ENCODE data around the gene P2RX2. TPM values are rescaled to one million over a fixed set of nuclear protein-coding genes. Genes with fewer than 3 reads are reported as not detected.

P2RX2 gene
- total and polyA plus RNA-seq, 2 of the 4 experiments (the other 2 are of a cell fraction): not detected

- Histone ChIP-seq H3K18ac (ENCODE audit: low read depth, low read length) (no peak overlapping the region), H2AK5ac (ENCODE audit: low read depth, low read length) (no peak overlapping the region), H4K5ac (ENCODE audit: low read depth, low read length) (no peak overlapping the region), H4K20me1 (ENCODE audit: insufficient read depth, low read length) (no peaks in the 10 kb centered on the region), H3K27me3 (ENCODE audit: control insufficient read depth, insufficient read depth, low read length) (peaks cover 6% of the 10 kb centered on the region; the same call in 1 of the 2 replicates), H4K8ac (ENCODE audit: low read depth in 2 of 2, low read length in 2 of 2) (no peak overlapping the region), H2BK15ac (ENCODE audit: low read depth, low read length) (no peak overlapping the region), H3K4me2 (ENCODE audit: low read depth, low read length) (no peak overlapping the region), H3K79me1 (ENCODE audit: low read depth in 1 of 2, low read length in 2 of 2) (no peaks in the 10 kb centered on the region), H2AK9ac (replicated peaks; ENCODE audit: low read depth, low read length, poor library complexity) (no peak overlapping the region), H3K9ac (ENCODE audit: low read depth, low read length) (no peak overlapping the region), H4K91ac (ENCODE audit: insufficient read depth, low read depth, low read length) (no peak overlapping the region), H3K9me1 (ENCODE audit: insufficient read depth, low read length) (no peaks in the 10 kb centered on the region), H2BK5ac (ENCODE audit: low read depth, low read length, poor library complexity, severe bottlenecking) (no peak overlapping the region), H3K23ac (ENCODE audit: low read depth, low read length) (no peak overlapping the region), H3K9me3 (ENCODE audit: control insufficient read depth, insufficient read depth, low read length) (peaks cover 5% of the 10 kb centered on the region; the same call in 1 of the 2 replicates), H3K4me1 (ENCODE audit: control insufficient read depth, insufficient read depth, low read length) (no peaks in the 10 kb centered on the region), H3K27ac (ENCODE audit: insufficient read depth, low read length) (no peak overlapping the region), H3K4me3 (ENCODE audit: insufficient read depth, low read depth, low read length) (no peak overlapping the region), H3K4ac (ENCODE audit: low read depth, low read length) (no peak overlapping the region), H3K36me3 (ENCODE audit: control insufficient read depth, insufficient read depth, low read length) (peaks cover 5% of the 10 kb centered on the region; the same call in 1 of the 2 replicates), H2BK20ac (ENCODE audit: low read depth, low read length) (no peak overlapping the region), H3K14ac (replicated peaks; ENCODE audit: low read depth, low read length) (no peak overlapping the region), H3K56ac (ENCODE audit: extremely low read depth, insufficient read depth, low read length) (no peak overlapping the region), H2BK120ac (ENCODE audit: low read depth, low read length) (no peak overlapping the region), H2AFZ (replicated peaks; ENCODE audit: low read length, poor library complexity) (no peak overlapping the region)
- ChIA-PET CTCF (no interaction called here), POLR2A (ENCODE audit: unreplicated experiment) (interaction anchor here (0.6 kb wide), 1 partner anchor 61 kb away, joined by 3 read pairs; no protein-coding TSS in a partner anchor)
- in situ Hi-C loops (cut with MboI; ENCODE audit: low sequenced_read_pairs): no loop called here
- intact Hi-C loops (cut with micrococcal nuclease): no loop called here
- DNase-seq (no peak), ATAC-seq (ENCODE audit: low read depth) (no peak)
- no TSS peak for BruUV-seq (replicated peaks)
- dilution Hi-C loops (cut with HindIII; ENCODE audit: low sequenced_read_pairs, unreplicated experiment): no loop called here
- no CpG with 5 or more reads among the region's 3 CpGs for WGBS, 2 experiments (ENCODE audit: extremely low coverage in 2 of 2, insufficient read length in 1 of 2)
- no peak for TF ChIP-seq SMC3 (IDR thresholded peaks at IDR 0.05; ENCODE audit: low read depth, low read length)
- no peak for TF ChIP-seq FOS (IDR thresholded peaks at IDR 0.05; ENCODE audit: low read depth, low read length)
- no peak for TF ChIP-seq CEBPB (IDR thresholded peaks at IDR 0.05; ENCODE audit: low read depth, low read length)
- TF ChIP-seq USF2 (IDR thresholded peaks at IDR 0.05; ENCODE audit: low read depth, low read length): no peak
- no peak for TF ChIP-seq CHD1 (IDR thresholded peaks at IDR 0.05; ENCODE audit: low read depth, low read length)
- TF ChIP-seq POLR2A (IDR thresholded peaks at IDR 0.05; ENCODE audit: low read depth, low read length): no peak
- TF ChIP-seq RCOR1 (IDR thresholded peaks at IDR 0.05; ENCODE audit: insufficient replicate concordance, low read length): no peak
Observed at GRCh38 chr12:132587781-132588180, 30.8 kb upstream of the P2RX2 start.

Data from IMR-90 (cell line).